Keratinocyte (primary cell): ENCODE measurements around the gene SPOCK1.

Source experiments
- CTCF ChIP-seq, 3 experiments: IDR thresholded peaks in 1 of 3; conservative IDR thresholded peaks in 1 of 3; optimal IDR thresholded peaks in 1 of 3; 2 replicates in 2 of 3; 3 replicates in 1 of 3; pipeline versions ENCODE3 to v1.5.1; 2011; ENCODE audit warnings: low read length in 3 of 3, mild to moderate bottlenecking in 3 of 3, moderate library complexity in 2 of 3, control low read depth in 1 of 3, inconsistent platforms in 1 of 3; ENCODE audit not compliant: insufficient read depth in 2 of 3; ENCODE audit errors: extremely low read depth in 1 of 3
- EZH2 ChIP-seq: IDR thresholded peaks from one replicate; pipeline ENCODE4 v1.6.1; 2012; ENCODE audit warnings: inconsistent platforms, mild to moderate bottlenecking, low read length, moderate library complexity

DNA sequence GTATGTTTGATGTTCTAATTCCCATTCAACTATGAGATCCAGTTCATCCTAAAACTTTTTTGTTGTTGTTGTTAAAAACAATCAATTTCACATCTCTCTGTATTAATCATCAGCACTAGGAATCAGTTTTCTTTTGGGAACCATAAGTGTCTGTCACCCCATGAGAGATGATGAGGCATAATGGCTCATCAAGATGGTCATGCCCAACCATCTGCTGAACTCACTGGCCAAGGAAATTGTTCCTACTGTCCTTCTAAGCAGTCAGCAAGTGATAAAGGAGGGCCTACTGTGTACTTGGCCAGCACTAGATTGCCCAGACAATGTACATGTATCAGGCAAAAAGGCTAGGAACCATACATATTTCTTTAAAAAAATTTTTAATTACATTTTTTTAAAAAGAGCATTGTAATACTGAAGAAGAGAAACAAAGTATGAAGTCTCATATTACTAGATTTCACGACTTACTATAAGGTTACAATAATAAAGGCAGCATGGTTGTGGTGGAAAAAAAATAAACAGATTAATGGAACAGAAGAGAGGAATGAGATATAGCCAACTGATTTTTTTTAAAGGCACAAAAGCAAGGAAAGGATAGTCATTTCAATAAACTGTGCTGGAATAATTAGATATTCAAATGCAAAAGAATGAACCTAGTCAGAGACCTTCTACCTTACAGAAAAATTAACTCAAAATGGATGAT is 458.3 kb downstream of the SPOCK1 start:
- no peak for TF ChIP-seq EZH2
- TF ChIP-seq CTCF (optimal IDR thresholded peaks at IDR 0.05 in 1 of 3, IDR thresholded peaks at IDR 0.05 in 1 of 3, conservative IDR thresholded peaks at IDR 0.05 in 1 of 3; ENCODE audit: extremely low read depth in 1 of 3, insufficient read depth in 2 of 3, low read length in 3 of 3) = no peak
